ENCODE data around the gene HES7.
A peak's percentile ranks its signal among the peaks of the same experiment; 100 is the strongest.

Gene HES7

GRCh38 chr17:8151641-8152111, 27.8 kb upstream of the HES7 start:
- H3K4me3 ChIP-seq, result peak overlapping the region; percentile 73
- DNase-seq (ENCODE audit: low spot score), result peak; percentile 95
- H3K27ac ChIP-seq, result peak overlapping the region; percentile 96 to 100
- no peak for TF ChIP-seq CTCF (IDR thresholded peaks at IDR 0.05)

DNA sequence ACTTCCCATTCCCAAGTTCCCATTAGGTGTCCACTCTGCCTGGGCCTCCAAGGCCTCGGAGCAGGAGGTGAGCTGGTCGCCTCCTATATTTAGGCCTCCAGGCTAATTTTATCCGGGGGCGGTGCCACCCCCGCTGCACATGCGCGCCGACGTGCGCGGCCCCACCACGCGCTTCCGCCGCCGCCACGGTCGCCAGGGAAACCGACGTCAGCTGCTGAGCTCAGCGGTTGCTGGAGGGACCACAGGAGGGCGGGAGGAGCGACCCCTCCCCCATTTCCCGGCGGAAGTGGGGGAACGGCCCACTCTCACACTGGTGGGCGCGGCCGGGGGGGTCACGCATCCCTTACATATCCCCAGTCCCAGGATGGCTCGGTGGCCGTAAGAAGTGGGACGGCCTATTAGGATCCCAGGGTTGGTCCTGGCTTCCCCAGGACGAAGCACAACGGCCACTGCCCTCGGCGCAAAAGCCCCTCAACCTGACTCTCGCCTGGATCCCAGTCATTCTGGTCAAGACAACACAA, 27.3 kb upstream of the HES7 start:
- H3K27ac ChIP-seq, result peak overlapping the region; percentile 96 to 100
- peak; percentile 97 for DNase-seq (ENCODE audit: low spot score)
- TF ChIP-seq CTCF (IDR thresholded peaks at IDR 0.05), result no peak
- peak overlapping the region; percentile 73 for H3K4me3 ChIP-seq

GRCh38 chr17:8150194-8151119, 26.6 kb upstream of the HES7 start:
- no peak for TF ChIP-seq CTCF (IDR thresholded peaks at IDR 0.05)
- H3K27ac ChIP-seq, result peak overlapping the region; percentile 96 to 100
- DNase-seq (ENCODE audit: low spot score), result peak; percentile 83
- peak overlapping the region; percentile 73 for H3K4me3 ChIP-seq

- H3K27ac ChIP-seq, result peak overlapping the region; percentile 96 to 100
- DNase-seq (ENCODE audit: low spot score), result peak; percentile 76
- no peak for TF ChIP-seq CTCF (IDR thresholded peaks at IDR 0.05)
- H3K4me3 ChIP-seq, result peak overlapping the region; percentile 73
These were observed 25.7 kb upstream of the HES7 start for GRCh38 chr17:8149419-8150193.

- peak; percentile 70 for DNase-seq (ENCODE audit: low spot score)
- no peak for TF ChIP-seq CTCF (IDR thresholded peaks at IDR 0.05)
- peak overlapping the region; percentile 0 for H3K4me3 ChIP-seq
- peak overlapping the region; percentile 57 to 96 for H3K27ac ChIP-seq
These were observed 24.7 kb upstream of the HES7 start for GRCh38 chr17:8148560-8148959.

DNA sequence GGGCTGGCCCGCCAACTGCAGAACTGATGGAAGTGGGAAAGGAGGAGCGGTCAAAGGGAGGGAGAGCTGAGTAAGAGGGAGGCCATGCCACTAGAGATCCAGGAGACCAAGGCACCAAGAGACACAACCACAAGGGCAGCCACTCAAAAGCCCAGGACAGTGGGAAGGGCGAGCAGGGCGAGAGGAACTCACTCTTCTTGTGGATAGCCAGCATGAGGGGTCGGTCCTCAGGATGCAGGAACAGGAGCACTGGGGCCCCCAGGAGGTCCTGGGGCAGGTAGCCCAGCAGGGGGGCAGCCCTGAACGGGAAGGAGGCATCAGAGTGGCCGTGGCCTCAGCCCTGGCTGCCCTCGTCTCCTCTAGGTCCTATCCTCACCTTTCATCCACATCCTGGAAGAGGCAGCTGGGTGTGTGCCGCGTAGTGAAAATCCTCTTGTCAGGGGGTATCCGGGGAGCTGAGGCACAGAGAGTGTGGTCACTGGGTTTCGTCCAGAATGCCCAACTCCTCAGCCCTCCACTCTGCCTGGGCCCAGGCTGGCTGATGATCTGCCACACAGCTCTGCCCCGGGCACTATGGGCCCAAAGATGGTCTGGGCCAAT, 24.0 kb upstream of the HES7 start:
- peak overlapping the region; percentile 0 for H3K4me3 ChIP-seq
- peak; percentile 75 for DNase-seq (ENCODE audit: low spot score)
- TF ChIP-seq CTCF (IDR thresholded peaks at IDR 0.05), result no peak
- H3K27ac ChIP-seq, result peak overlapping the region; percentile 57 to 96

Data from coronary artery (tissue), 2 donors.